ENCODE results near the gene GABRA4.

- TF ChIP-seq CTCF (IDR thresholded peaks at IDR 0.05) (no peak), EZH2 (IDR thresholded peaks at IDR 0.05; ENCODE audit: borderline replicate concordance, insufficient read depth, low read depth, low read length, poor library complexity, severe bottlenecking) (no peak)
Measured at GRCh38 chr4:46993075-46994006, at the start of gene GABRA4.
